HEK293T (cell line): ENCODE measurements around the gene CAT.

ENCODE experiments used
- ARNT ChIP-seq: fragments of 450-650 bp; IDR thresholded peaks from 2 replicates; pipeline ENCODE4 v1.6.1; 2017; ENCODE audit warnings: mild to moderate bottlenecking
- BHLHE40 ChIP-seq: fragments of 450-650 bp; IDR thresholded peaks from 2 replicates; pipeline ENCODE4 v1.6.1; 2016; ENCODE audit warnings: mild to moderate bottlenecking, moderate library complexity, borderline replicate concordance
- ELF4 ChIP-seq: fragments of 450-650 bp; IDR thresholded peaks from 2 replicates; pipeline ENCODE4 v1.6.1; 2017; ENCODE audit warnings: antibody characterized with exemption
- FOXA1 ChIP-seq: fragments of 450-650 bp; IDR thresholded peaks from 2 replicates; pipeline ENCODE4 v1.6.1; 2016; ENCODE audit warnings: mild to moderate bottlenecking
- L3MBTL2 ChIP-seq: fragments of 450-650 bp; conservative IDR thresholded peaks from 2 replicates; pipeline ENCODE4 v1.6.1; 2016; ENCODE audit warnings: mild to moderate bottlenecking
- NFRKB ChIP-seq: fragments of 450-650 bp; IDR thresholded peaks from 2 replicates; pipeline ENCODE4 v1.6.1; 2016; ENCODE audit warnings: mild to moderate bottlenecking, moderate library complexity
- SP1 ChIP-seq: fragments of 450-650 bp; IDR thresholded peaks from 2 replicates; pipeline ENCODE4 v1.6.1; 2017
- SUZ12 ChIP-seq: fragments of 450-650 bp; IDR thresholded peaks from 2 replicates; pipeline ENCODE4 v1.6.1; 2016; ENCODE audit warnings: mild to moderate bottlenecking
- TARDBP ChIP-seq: fragments of 450-650 bp; IDR thresholded peaks from 2 replicates; pipeline ENCODE4 v1.6.1; 2016
- ZNF384 ChIP-seq: fragments of 450-650 bp; IDR thresholded peaks from 2 replicates; pipeline ENCODE4 v1.6.1; 2016

- TF ChIP-seq ZNF384 (no peak), BHLHE40 (no peak), SP1 (no peak), FOXA1 (no peak), SUZ12 (no peak), NFRKB (no peak), TARDBP (no peak), ELF4 (no peak), ARNT (no peak), L3MBTL2 (no peak)
Measured at GRCh38 chr11:34448223-34448994, 9.7 kb downstream of the CAT start.
